Stimulated activated CD4-positive, alpha-beta T cell treated with anti-CD3 and anti-CD28 coated beads, Interleukin-4, amount 100 ng/mL, for 24 hours (primary cell): ENCODE data around the gene PPP1CC.
"Not testable (repeated sequence)": the region's sequence is repeated elsewhere in the genome, so short reads cannot be mapped to it uniquely, and the experiment has no call there.

Experiments
- DNase-seq: peaks from one replicate; pipeline ENCODE4 v3.0.0-alpha.2; 2020

PPP1CC gene

DNA sequence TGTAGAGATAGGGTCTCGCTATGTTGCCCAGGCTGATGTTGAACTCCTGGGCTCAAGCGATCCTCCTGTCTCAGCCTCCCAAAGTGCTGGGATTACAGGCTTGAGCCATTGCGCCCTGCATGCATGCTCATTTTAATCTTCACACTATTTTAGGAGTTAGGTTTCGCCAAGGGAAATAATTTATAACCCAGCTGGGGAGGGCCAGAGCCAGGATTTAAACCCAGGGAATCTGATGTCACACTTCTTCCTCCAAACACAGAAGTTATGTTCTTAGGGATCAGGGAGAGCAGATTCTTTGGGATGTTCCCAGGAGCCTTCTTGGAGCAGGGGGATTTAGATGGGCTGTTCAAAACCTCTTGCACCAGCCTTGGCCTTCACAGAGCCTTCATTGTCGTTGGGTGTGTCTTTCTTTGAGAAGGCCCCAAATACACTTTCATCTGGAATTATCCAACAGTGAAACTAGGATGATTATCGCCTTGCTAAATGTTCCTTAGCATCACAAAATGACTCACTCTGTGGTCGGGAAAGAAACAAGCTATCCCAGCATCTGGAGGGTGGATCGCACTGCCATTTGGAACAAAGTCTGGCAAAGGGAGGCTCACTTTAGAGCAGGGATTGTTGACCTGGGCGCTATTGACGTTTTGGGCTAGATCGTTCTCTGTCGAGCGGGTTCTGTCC is 8.2 kb upstream of the PPP1CC start:
- DNase-seq = no peak

DNA sequence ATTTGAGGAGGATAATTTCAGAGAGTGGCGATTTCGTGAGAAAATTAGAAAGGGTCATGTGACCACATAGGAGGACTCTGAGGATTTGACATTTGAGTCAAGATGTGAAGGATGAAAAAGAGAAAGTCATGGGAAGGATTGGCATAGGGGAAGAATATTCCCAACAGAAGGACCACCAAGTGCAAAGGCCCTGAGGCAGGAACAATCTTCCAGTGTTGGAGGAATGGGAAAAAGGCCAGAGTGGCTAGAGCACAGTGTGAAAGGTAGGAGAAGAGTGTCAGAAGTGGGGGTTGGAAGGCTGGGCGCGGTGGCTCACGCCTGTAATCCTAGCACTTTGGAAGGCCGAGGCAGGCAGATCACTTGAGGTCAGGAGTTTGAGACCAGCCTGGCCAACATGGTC is 3.9 kb upstream of the PPP1CC start:
- no peak for DNase-seq

DNA sequence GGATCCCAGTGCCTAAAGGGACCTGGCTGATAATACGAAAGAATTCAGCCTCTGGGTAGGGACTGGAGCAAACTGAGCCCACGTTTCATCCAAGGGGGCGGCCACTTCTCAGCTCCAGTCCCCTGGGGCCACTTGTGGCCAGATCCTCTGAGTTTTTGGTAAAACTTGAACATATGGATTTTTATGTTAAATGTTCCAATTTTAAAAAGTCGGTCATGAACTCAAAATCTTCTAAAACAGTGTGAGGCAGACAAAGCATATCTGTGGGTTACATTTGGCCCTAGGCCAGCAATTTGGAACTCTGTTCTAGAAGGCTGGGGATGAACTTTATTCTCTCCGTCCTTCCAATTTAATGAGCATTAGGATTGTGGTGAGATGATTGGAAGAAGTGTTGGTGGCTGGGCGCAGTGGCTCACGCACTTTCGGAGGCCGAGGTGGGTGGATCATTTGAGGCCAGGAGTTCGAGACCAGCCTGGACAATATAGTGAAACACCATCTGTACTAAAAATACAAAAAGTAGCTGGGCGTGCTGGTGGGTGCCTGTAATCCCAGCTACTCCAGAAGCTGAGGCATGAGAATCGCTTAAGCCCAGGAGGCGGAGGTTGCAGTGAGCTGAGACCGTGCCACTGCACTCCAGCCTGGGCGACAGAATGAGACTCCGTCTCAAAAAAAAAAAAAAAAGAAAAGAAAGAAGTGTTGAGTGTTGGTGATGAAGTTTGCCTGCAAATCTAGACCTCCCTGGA is 3.0 kb upstream of the PPP1CC start:
- no peak for DNase-seq

DNA sequence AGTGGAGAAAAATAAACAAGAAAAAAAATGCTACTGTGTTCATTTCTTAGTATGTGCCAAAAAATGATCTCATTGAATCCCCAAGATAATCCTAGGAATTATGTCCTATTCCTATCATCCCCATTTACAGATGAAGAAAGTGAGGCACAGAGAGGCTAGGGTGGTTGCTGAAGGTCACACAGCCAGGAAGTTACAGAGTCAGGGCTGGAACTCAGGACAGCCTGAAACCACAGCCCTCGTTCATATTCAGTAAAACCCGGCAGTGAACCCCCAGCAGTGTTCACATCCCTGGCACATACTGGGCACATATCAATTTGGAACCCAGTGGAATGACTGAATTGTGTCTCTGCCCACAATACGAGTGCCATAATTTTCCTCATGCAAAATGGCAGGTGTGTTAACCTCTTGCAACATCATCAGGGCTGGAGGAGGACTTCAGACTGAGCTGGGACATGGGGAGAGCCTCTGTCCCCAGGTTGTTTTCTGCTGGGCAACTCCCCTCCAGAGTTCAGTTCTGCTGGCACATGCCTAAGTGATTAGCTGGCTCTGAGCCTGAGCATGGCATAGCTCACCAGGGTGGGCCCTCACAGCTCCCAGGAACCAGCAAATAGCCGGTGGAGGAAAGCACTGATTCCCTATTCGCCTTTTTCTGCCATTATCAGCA is 2.0 kb upstream of the PPP1CC start:
- DNase-seq = no peak

DNA sequence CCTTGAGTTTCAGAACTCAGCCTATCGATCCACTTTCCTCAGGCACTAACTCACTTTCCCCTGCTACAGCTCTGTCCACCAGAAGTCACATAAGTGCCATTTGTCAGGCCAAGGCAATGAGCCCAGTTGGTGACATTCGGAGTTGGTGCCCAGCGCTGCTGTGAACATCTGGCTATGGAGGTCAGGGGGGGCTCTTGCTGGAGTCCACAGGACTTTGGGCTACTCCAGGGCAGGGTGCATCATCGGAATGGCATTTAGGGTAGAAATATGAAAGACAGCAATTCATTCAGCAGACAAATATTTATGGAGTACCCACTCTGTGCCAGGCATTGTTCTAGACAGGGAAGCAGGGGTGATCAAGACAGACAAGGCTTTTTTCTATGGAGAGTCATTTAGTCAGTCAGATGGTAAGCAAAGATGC is 1.5 kb upstream of the PPP1CC start:
- no peak for DNase-seq

DNA sequence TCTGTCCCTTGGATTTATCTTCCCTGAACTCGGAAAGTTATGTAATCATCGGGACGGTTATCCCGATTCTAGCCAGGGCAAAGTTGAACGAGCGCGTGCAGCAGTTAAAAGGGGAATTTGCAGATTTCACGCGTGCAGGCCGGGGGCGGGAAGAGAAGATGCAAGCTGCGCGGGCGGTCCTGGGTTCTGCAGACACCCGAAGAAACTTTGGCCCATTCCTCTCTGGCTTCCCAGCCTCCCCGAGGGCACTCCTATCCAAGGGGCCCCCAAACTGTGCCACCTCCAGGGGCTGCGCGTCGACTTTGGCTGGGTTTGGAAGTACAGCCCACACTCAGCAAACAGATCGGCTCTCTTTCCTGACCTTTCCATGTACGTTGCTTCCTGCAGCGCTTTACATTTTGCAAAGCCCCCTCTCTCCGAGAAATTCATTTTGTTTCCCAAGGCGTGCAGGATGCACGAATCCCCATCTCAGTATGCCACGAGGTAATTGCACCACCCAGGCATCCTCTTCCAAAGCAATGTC is 941 bp upstream of the PPP1CC start:
- no peak for DNase-seq

DNA sequence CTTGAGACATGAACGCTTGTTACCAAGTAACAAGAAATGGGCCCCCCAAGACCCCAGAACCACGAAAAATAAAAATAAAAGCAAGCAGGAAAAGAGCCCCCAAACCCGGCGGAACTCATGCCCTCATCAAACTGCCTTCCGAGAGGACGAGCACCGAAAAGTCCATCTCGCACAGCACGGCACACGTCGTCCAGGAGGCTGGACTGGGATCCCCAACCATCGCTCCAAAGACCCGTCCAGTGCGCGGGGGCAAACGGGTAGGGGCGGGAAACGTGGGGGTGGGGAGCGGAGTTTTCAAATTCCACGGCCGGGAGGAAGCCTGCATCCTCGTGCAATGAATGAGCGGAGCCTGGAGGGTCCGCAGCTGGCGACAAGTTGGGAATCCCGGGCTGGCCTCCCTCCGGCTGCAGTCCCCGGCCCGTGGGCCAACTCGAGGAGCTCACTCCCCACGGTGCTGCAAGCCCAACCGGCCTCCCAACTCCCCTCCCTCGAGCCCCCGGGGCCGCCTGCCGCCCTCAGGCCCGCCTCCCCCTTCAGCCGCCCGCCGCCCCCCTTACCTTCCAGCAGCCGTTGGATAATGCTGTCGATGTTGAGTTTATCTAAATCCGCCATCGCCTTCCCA is 484 bp downstream of the PPP1CC start:
- no peak for DNase-seq

DNA sequence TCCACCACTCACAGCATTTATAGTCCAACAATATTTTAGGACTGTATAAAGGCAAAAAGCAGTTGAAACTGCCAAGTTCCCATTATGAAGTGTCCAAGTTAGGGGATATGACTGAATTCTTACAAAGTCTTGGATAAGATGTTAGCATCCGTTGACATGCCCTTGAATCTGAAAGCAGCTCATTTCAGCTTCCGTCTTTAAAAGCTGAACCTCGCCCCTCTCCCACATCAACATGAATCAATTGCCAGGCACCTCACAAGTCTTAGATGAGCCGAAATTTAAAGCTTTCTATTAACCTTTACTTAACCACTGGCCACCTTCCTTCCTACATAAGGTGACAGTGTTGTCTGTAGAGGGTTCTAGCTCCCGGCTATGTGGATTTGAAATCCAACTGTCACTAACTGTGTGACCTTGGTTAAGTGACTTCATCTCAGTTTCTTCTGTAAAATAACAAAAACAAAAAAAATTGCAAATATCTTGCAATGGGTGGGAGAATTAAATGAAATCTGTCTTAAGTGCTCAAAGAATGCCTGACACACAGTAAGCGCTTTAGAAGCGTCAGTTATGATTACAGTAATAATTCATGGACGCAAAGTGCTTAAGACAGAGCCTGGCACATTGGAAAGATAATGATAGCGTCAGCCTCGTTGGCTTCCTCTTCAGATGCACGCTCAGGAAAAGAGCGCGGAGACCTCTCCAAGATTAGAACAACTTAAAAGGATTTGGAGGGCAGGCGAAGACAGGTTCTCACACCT is 1.2 kb downstream of the PPP1CC start:
- peak; percentile 35 for DNase-seq

DNA sequence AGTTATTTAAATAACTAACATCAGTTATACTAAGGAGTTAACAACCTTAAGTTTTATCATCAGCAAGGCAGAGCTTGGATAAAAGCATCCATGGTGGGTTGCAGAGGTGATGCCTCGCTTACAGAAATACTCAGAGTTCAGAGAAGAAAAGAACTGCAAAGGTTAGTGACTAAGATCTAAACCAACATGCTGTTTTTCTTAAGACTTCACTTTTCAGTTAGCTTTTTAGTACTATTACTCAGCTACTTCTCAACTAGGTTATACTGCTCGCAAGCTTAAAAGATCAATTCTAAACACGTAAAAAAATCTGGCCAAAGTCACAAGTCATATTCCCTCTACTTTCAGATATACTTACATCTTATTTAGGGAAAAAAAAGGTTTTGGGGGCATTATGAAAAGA is 2.8 kb downstream of the PPP1CC start:
- DNase-seq = no peak

DNA sequence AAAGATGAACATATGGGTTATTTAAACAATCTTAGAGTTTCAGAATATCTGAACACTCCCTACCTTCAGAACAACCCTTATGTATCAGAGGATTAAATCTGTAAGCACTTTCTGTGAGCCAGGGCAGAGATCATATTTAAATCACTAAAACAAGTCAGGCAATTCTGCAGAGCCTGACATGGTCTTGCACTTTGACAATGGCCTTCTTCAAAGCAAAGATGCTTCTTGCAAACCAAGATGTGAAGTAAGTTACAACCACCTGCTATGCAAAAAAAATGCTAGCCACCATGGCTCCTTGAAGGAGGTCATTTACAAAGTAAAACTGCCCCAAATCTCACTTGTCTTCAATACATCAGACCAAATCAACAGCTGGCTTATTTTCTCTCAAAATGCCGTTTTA is 3.2 kb downstream of the PPP1CC start:
- DNase-seq = no peak

DNA sequence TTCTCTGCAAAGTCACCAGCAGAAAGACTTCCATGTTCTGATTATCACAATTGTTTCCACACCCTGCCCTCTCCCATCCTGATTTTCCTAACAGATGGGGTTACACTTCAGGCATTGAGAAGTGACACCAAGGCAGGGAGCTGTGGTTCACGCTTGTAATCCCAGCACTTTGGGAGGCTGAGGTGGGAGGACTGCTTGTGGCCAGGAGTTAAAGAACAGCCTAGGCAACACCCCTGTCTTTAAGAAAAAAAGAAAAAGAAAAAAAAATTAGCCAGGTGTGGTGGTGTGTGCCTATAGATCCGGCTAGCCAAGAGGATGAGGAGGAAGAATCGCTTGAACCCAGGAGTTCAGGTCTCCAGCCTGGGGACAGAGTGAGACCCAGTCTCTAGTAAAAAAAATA is 5.2 kb downstream of the PPP1CC start:
- no peak for DNase-seq

DNA sequence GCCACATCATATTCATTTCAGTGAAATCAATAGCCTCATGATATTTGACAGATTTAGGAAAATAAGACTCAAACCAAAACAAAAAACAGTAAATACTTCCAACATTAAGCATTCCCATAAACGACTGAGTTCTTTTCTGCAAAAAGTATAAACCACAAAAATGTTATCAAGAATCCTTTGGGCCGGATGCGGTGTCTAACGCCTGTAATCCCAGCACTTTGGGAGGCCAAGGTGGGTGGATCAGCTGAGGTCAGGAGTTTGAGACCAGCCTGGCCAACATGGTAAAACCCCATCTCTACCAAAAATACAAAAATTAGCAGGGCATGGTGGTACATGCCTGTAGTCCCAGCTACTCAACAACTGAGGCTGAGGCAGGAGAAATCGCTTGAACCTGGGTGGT is 5.7 kb downstream of the PPP1CC start:
- not testable (repeated sequence) for DNase-seq

DNA sequence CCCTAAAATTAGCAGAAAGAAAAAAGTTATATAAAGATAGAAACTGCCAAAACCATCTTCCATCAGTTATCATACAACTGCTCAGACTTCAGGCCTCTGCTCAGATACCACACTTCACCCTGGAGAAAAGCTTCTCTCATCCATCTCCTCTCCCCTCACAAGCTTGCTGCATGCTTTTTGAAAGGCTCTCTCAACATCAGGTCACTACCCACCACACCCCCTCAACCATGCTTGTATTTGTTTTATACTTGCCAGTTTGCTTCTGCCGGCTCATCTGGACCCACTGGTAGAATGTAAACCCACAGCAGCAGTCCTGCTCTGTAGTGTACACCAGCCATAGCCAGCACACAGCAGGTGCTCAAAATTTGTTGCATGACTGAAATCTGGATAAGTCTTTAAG is 8.8 kb downstream of the PPP1CC start:
- no peak for DNase-seq

DNA sequence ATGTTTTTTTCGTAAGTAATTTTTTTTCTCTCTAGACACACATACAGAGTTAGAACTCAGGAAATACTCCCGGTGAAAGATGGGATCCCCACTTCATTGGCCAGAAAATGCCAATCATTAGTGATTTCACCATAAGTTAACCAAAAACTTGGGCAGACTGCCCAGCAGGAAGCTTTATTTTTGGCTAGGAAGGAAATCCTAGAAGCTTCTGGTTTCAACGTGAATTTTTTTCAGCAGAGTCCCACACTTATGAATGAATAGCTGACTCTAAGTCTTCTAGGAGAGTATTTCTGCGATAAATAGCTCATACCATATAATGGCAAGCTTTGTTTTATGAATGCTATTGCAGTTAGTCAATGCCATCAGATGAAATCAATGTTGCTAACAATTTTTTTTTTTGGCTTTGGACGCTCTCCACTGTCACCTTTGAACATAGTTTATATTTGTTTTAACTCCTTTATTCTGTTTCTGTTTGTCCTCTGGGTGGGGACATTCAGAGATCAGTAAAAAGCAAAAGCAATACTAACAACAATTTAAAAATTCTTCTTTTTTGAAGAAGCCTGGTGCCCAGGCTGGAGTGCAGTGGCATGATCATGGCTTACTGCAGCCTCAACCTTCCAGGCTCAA is 9.5 kb downstream of the PPP1CC start:
- no peak for DNase-seq

DNA sequence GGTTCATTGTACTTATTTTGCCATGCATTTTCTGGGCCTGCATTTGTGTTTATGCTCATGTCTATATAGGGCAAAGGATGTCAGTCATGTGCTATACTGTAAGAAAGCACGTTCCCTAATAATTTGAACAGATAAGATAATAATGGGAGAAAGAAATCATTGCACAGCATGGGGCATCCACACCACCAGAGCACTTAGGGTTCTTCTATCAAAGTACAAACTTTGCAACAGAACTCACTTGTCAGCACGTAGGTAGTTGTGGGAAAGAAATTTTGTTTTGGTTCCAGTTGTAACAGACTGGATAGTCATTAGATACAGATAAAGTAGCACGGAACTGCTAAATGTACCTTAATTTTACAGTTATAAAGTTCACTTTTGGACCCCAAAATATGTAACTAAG is 10.1 kb downstream of the PPP1CC start:
- DNase-seq = no peak

DNA sequence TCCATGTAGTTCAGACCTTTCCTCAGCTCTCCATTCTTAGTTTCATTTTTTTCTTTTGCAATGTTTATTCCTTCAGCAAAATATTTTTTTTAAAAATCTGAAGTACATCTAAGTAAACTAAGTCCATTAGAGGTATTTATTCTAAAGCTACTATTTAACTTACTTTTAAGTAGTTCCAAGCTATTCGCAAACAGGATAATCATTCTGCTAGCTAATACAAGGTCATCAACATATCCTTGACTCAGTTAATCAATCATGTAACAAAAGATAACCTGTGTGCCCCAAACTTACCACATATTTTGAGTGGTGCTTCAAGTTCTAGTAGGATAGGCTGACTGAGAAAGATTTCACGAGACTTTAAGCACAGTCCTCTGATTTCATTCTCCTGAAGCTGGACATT is 11.2 kb downstream of the PPP1CC start:
- DNase-seq = no peak

DNA sequence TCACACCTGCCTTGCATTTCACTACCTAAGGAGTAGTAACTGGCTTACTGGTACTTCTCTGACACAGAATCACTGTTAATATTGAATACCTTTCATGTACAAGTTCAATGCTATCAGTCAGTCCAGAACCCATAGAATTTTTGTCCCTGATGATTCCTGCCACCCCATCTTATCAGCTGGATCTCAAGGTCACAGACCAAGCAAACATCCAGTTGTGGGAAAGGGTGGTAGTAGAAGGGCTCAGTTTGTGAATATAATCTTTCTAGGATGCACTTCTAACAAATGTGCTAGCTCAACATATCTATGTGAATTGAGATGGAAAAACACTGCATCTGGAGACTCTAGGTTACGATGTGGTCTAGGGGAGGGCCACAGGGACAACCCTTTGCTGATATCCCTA is 14.1 kb downstream of the PPP1CC start:
- no peak for DNase-seq

DNA sequence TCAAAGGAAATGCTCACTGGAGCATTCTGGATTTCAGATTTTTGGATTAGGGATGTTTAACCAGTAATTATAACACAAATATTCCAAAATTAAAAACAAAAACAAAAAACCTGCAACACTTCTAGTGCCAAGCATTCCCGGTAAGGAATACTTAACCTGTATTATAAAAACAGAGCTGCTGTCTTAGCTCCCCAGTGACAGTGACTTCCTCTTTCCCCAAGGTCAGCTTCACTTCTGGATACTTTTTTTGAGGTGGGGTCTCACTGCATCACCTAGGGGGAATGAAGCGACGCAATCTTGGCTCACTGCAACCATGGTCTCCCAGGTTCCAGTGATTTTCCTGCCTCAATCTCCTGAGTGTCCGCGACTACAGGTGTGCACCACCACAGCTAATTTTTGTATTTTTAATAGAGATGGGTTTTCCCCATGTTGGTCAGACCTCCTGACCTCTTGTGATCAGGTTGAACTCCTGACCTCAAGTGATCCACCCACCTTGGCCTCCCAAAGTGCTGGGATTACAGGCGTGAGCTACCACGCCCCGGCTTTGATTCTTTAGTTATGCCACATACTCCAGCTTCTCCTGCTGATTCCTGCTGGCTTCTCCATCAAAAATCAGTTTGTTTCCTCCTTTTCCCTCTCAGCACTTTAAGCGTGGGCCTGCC is 15.9 kb downstream of the PPP1CC start:
- DNase-seq = no peak

DNA sequence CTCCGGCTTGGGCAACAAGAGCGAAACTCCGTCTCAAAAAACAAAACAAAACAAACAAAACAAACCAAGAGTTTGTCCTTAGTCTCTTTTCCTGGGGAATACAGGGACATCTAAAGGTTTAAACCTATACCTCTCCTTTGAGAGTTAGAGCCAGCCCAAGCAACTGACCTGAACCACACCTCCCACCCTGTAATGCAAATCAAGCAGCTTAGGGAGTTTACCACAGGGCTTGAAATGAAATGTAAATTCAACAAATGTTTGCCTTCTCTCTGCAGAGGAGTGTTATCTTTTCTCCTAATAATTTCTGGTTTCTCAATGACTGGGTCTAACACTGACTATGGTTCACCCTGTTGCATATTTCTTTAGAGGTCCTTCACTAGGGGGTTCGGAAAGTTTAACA is 16.7 kb downstream of the PPP1CC start:
- no peak for DNase-seq

DNA sequence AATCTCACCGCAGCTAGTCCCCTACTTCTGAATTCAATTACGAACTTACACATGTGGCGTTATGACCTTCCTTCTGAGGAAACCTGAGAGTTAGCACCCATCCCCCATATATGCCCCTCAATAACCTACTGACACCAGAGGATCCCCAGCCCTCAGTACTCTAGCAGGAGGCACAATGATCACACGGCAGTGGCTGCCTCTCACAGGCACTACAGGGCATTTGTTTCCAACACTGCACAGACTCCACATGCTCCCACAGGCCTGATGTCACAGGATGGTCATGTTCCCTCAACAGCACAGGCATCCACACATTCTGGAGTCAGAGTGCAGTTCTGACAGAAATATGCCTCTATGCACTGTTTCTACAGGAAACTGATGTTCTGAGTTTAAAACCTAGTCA is 17.4 kb downstream of the PPP1CC start:
- no peak for DNase-seq

DNA sequence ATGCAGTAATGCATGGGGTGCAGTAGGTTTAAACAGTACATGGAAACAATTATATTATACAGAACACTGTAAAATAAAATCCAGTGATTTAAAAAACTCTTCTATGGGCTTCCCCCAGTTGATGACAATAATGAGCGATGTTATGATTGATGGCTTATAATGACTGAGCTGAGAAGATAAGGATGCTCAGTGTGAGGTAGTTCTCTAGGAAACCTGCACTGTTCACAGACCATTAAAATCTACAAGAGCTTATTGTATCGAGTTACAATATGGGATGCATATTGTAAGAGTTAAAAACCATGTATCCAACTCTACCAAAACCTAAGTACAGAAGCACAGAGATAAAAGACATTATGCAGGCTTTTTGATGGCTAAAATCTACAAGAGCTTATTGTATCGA is 19.8 kb downstream of the PPP1CC start:
- not testable (repeated sequence) for DNase-seq

DNA sequence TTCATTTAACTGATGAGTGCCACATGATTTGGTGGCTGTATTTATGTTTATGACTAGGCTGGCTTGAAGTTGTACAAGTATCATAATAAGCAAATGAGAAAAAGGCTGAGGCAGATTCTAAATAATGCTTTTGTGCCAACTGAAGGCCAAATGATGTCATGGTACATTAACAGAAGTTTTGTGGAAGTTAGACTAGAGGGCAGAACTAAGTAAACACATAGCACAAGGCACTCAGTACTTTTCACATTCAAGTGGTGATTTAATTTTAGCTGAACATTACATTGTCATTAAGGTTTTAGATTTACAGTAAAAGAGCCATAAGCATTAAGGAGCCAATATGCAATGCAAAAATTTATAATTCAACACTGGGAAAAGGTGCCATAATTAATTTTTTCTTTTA is 21.1 kb downstream of the PPP1CC start:
- no peak for DNase-seq
